Fibroblast of skin of left biceps (primary cell): Measurements from ENCODE around the gene HSPA1A.
A peak's percentile ranks its signal among the peaks of the same experiment; 100 is the strongest.
"Not testable (repeated sequence)": the region's sequence is repeated elsewhere in the genome, so short reads cannot be mapped to it uniquely, and the experiment has no call there.

Source experiments
- DNase-seq, 2 experiments: peaks; one replicate each; pipeline ENCODE4 v3.0.0-alpha.2; 2013; ENCODE audit warnings: low read depth in 2 of 2

The HSPA1A gene

DNA sequence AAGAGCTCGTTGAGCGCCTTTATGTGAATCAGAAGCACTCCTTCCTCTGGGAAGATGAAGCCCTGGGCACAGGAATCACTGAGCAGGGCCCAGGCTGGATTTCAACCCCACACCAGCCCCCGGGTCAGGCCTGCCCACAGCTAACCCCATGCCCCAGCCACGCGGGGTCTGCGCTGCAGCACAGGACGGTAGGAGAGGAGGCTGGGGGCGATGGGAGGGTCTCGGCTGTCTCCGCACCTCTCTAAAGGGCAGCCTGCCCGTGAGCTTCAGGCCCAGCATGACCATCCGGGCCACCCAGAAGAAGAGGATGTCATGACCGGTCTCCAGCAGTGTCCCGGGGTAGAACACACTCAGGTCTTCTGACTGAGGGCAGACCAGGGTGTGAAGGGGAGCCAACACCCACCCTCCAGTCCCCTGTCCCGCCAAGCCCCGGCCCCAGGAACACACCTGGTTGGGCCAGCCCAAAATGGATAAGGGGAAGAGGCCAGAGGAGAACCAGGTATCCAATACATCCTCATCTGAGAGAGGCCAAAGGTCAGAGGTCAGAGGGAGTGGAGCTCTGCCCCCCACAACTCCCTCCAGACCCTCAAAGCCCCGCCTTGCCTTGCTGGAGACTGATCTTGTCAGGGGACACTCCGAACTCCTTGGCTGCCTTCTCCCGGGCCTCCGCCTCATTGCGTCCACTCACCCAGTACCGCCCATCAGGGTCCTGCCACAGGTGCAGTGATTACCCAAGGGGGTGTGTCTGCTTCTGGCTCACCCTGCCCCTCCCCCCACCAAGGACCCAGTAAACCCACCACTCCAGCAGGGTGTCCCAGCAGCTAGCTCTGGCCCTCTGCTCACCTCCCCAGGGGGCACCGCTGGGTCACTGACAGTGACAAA, 33.9 kb upstream of the HSPA1A start:
- no peak for DNase-seq

DNA sequence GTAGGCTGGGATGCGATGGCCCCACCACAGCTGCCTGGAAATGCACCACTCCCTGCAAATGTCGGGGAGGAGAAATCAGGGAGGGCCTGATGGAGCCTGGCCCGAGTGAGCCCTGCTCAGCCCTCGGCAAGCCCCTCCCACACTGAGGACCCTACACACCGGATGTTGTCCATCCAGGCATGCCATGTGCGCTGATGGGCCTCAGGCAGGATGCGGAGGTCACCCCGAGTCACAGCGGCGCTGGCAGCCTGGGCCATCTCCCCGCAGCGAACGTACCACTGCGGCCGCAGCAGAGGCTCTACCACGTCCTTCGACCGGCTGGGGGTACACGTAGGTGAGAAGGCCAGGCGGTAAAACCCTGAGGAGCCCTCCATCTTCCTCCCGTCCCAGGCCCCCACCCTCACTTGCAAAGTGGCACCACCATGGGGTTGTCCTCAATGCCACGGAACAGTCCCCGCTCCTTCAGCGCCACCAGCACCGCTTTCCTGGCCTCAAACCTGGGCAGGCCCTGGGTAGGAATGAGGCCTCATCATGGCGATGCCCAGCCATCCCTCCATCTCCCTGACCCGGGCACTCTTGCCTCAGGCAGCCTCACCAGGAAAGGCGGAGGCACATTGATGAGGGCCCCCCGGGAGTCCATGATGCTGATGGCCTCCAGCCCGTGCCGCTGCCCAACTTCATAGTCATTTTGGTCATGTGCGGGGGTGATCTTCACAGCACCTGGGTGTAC, 33.1 kb upstream of the HSPA1A start:
- DNase-seq, result no peak

DNA sequence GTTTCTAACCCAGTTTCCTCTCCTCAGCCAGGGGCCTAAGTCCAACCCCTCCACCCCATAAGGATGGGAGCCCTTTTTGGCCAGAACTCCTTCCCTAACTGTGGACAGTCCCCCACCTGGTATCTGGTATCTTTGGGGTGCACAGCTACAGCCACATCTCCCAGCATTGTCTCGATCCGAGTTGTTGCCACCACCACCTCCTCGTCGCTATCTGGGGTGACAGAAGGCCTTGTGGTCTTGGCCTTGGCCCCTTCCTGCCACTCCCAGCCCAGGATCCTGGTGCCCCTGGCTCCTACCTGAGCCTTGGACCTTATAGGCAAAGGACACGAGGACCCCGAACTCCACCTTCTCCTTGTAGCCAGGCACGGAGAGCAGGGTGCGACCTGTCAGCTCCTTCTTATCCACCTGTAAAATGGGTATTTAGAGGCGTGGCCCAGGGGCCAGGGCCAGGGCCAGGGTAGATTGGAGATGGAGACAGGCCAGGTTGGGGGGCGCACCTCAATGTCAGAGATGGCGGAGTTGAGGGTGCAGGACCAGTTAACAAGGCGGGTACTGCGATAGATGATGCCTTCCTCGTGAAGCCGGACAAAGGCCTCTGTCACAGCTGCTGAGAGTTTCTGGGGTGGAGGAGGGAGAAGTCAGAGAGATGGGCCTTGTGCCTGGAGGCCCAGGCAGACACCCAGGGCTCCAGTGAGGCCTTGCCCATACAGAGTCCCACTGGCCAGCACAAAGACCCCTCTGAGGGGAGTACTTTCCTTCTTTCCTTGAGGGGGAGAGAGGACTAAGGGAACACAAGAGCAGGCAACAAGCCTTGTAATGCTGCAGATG, 31.0 kb upstream of the HSPA1A start:
- DNase-seq, result no peak

DNA sequence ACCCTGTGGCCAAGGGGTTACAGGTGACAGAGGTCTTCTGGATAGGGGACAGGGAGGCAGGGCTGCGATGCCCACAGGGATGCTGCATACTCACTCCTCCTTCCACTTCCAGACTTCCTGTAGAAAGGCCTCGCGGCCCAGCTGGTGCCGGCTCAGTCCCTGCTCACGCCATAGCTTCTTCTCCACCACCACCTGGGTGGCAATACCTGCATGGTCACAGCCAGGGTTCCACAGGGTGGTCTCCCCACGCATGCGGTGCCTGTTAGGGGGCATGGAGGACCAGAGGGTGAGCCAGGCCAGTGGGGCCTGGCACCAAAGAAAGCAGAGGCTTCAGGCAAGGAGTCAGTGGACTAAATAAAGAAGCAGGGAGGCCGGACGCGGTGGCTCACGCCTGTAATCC, 29.9 kb upstream of the HSPA1A start:
- no peak for DNase-seq

DNA sequence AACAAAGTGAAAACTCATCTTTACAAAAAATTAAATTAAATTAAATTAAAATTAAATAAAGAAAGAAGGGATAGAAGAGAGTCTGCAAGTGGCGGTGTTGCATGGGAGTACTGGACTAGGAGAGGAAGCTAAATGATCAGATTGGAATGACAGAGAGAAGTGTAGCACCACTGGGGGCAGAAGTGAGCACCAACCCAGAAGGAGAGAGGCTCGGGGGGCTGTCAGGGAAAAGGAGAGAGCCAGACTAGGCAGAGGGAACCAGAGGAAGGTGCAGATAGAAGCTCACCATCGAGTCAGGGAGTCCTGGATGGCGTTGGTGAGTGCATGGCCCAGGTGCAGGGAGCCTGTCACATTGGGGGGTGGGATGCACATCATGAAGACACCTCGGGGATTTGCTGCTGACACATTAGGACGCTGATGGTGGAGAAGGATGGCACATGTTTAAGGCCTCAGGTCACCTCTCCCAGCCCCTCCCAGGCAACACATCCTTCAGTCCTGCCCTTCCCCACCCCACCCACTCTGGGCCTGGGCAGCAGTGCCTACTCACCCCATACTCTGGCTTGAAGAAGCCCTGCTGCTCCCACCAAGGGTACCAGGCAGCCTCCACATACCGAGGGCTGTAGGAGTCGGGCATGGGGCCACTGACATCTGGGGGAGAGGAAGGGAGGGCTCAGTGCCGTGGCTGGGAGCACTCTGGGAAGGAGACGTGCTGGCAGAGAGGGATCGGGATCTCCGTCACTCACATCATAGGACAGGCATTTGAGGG, 23.8 kb upstream of the HSPA1A start:
- no peak for DNase-seq

DNA sequence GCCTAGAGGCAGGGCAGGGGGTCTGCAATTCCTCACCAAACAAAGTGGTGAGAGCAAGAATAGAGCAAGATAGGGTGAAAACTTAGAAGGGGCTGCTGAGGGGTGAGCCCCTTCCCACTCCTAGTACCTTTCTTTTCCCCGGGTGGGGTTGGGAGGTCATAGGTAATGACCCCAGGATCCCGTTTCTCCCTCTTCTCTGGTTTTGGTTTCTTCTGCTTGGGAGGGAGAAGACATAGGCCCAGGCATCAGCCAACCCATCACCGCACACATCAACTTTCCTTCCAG, 23.3 kb upstream of the HSPA1A start:
- no peak for DNase-seq

DNA sequence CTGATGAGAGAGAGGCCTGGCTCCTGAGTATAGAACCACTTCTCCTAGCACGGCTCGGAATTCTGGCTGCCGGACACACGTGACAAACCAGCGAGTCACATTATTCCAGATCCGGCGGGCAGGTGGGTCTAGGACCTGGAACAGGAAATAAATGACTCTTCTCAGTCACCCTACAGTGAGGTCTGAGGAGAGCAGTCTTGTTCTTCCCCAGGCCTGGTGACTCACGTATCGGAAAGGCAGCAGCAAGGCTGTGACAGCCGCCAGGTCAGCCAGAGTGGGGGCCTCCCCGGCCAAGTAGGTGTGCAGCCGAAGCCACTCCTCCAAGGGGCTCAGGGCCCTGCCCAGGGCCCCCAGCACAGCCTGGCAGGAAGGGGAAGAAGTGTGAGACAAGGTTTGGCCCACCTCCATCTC, 22.6 kb upstream of the HSPA1A start:
- DNase-seq, result no peak

DNA sequence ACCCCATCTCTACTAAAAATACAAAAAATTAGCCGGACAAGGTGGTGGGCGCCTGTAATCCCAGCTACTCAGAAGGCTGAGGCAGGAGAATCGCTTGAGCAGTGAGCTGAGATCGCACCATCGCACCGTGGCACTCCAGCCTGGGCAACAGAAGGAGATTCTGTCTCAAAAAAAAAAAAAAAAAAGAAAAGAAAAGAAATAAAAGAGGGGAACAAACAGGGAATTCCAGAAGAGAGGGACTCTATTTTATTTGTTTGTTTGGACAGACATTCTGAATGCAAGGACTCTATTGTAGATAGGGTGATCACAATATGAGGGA, 21.5 kb upstream of the HSPA1A start:
- not testable (repeated sequence) for DNase-seq

DNA sequence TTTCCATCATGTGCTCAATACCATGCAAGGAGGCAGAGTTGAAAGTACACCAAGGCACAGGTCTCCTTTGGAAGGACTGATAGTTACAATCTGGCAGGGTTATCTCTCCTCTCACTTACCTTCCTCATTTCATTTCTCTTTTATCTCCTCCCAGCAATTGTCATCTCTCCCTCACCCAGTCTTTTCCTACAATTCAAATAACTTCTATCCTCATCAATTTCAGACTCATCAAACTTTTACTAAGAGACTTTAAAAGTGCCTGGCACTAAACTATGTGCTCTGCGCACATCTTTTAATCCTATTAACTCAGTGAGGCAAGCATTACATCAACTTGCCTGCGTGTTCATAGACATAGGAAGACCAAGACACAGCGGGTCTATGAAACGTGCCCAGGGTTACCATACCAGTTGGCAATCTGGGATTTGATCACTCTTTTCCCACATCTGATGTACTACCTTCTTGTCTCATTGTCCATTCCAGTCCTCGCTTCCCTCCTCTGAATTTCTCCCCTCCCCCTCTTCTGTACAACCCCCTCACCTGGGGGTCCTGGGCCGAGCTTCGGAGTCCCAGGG, 21.0 kb upstream of the HSPA1A start:
- no peak for DNase-seq

DNA sequence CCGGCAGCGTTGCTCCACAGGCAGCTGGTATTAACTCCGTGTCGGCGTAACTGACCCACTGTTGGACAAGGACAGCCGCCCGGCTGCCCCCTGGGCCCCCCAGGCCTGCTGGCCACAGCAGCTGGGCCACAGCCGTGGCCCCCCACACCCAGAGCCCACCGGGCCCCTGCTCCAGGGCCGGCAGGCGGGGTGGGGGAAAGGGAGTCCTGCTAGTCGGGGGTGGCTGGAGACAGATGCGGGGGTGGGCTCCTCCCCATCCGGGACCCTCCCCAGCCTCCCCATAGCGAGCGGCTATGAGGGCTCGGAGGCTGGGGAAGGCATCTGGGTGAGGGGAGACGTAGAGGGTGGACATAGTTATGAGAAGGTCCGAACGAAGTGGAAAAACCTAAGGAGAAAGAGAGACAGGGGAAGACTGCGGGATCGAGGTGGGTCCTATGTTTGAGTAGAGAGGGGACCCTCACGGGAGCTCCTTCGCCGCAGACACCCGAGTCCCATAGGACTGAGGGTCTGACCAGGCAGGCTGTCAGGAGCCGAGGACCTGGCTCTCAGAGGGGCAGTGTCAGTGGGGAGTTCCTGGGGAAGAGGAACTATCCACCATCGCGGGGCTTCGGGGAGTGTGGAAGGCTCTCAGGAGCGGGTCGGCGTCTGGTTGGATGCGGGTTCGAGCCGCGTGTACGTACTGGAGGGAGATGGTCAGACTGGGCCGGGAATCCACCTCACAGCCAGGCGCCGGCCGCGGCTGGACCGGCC, 20.3 kb upstream of the HSPA1A start:
- DNase-seq, result no peak

DNA sequence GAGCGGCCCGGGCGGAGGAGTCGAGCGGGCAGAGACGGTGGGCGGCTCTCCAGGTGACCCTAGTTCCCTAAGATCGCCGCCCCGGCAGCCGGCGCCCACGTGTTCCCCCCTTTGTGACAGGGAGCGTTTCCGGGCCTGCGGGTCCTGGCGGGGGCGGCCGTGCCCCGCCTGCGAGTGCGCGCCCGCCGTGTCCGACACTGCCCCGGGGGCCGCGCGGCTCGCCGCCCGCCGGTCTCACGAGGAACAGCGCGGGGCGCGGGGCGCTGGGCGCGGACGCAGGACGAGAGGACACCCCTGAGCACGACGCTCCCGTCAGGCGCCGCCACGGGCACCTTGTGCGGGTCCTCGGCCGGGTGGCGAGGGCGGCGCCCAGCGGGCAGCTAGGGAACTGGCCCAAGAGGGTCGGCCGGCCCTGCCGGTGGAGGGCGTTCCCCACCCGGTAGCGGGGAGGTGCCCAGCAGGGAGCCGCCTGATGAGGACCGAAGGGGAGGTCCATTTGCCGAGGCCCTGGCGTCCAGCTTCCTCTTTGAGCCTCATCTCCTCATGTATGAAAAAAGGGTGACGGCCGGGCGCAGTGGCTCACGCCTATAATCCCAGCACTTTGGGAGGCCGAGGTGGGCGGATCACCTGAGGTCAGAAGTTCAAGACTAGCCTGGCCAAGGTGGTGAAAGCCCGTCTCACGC, 19.6 kb upstream of the HSPA1A start, which contains the start of gene VARS1:
TSS of gene VARS1 (minus strand) at position 137 of the 683 bp plus-strand sequence. CDS start 535 bp downstream, outside the sequence.
- DNase-seq, result peak; percentile 68 to 69

DNA sequence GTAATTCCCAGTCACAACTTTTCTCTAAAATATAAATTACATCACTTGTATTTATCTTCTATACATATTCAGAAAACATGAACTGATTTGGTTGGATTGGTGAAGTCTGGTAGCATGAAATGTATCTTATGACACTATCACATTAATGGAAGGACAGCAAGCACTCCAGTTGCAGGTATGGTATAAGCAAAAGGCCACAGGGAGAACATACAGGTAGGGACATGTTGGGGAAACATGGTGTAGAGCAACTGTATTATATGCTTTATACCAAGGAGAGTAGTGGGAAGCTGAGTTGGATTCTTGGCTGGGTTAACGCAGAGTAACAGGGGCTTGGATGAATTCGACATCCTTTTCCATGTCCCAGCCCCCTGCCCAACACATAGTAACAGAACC, 18.4 kb upstream of the HSPA1A start:
- no peak for DNase-seq

DNA sequence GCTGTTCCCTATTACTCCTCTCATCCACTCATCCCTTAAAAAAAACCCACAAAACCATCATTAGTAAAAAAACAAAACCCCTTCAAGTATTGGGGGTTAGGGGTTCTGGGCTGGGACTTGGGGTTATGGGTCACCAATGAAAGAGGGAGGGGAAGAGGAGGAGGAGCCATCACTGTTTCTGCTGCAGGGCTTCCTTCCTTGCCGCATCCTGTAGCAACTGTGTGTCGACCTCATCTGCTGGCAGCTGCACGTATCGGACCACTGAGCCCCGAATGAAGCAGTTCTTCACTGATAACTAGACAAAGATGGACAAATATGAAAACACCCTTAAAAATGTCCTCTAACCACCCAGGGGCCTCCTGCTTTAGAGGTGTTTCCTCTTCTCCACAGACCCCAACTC, 17.8 kb upstream of the HSPA1A start:
- DNase-seq, result no peak

DNA sequence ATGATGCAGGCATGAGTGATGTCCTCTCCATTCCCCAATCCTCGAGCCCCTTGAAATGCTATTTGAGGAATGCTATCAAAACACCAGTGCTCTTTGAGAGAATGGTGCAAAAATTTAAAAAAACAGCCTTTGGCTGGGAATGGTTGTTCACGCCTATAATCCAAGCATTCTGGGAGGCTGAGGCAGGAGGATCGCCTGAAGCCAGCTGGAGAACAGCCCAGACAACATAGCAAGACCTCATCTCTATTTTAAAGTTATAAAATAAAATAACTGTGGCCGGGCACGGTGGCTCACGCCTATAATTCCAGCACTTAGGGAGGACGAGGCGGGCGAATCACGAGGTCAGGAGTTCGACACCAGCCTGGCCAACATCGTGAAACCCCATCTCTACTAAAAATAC, 15.6 kb upstream of the HSPA1A start:
- no peak for DNase-seq

DNA sequence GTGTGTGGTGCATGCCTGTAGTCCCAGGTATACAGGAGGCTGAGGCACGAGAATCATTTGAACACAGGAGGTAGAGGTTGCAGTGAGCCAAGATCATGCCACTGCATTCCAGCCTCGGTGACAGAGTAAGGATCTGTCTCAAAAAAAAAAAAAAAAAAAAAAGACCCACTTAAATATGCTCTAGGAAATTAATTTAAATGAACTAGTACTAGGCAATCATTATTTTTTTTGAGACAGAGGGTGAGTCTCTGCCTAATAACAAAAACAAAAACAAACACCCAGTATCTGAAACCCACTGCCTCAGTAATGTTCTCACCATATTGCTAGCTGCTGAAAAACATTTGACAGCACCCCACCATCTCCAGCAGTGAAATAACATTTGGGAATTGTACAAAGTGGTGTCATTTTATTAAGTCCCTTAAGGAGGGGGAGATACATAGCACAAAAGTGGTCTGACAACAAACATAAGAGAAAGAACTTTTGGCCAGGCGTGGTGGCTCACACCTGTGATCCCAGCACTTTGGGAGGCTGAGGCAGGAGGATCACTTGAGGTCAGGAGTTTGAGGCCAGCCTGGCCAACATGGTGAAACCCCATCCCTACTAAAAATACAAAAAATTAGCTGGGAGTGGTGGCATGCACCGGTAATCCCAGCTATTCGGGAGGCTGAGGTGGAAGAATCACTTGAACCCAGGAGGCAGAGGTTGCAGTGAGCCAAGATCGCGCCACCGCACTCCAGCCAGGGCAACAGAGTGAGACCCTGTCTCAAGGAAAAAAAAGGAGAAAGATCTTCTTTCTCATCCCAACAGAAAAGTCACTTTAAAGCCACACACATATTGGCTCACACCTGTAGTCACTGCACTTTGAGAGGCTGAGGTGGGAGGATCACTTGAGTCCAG, 14.1 kb upstream of the HSPA1A start:
- not testable (repeated sequence) for DNase-seq

DNA sequence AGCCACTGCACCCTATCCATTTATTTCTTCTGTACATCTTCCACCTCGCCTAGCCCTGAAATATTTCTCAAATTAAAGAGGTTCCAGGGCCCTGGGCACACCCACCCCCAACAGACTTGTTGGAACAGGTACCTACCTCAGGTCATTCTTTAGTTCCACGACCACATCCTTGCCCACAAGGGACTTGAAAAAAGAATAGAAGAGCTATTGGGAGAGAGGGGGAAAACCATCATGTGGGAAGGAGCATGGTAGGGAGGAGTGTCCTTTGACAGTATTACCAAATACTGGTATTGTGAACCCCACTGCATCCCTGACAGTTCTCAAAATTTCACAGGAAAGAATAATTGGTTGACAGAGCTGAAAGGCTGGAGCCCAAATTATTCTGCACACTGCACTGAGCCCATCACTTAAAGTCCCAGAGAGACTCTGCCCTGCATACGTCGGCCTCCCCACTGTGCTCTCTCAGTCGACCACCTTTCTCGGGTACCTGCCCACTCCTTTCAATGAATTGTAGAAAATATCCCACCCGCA, 9.3 kb upstream of the HSPA1A start:
- DNase-seq, result no peak

DNA sequence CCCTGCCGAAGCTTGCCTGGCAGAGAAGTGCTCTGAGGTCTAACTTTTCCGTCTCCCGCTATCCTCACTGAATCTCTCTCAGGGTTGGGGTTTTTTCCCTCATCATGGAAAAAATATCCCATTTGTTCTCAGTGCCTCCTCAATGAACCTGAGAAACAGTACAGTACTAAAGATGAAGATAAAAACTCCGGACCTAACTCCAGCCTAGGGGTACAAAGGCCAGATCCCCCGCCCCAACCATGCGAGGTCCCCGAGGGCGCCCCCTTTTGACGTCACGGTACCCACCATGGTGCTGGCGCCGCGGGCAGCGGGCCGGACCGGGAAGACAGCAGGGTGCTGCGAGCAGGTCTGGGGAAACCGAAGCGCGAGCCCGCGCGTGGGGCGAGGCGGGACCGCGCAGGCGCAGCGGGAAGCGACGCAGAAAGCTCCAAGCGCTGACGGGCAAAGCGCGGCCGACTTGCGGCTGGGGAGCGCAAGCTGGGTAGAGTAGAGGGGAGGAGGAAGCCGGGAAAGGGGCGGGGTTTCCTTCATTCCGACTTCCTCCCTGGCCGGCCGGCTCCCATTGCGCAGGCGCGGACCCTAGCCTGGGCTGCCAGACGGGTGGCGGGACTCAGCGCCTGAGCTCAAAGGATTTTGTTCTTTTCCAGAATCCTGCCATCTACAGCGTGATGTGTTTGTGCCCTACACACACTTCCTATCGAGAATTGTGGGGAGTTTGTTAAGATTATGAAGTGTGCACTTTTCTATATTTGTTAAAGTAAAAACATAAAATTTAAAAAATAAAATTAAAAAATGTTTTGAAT, 8.7 kb upstream of the HSPA1A start, which contains the start of gene LSM2:
TSS of gene LSM2 (minus strand) at position 497 of the 803 bp plus-strand sequence. CDS start at position 288, 209 bp downstream.
- DNase-seq, result peak; percentile 88 to 90

DNA sequence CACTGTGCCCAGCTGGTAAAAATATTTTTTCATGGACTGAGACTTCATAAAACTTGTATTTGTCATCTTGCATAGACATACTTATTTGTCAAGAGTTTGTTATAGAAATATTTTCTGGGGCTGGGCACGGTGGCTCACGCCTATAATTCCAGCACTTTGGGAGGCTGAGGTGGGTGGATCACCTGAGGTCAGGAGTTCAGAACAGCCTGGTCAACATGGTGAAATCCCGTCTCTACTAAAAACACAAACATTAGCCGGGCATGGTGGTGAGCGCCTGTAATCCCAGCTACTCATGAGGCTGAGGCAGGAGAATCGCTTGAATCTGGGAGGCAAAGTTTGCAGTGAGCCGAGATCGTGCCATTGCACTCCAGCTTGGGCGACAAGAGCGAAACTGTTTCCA, 6.7 kb upstream of the HSPA1A start:
- not testable (repeated sequence) for DNase-seq
